ENCODE data around the gene SEC14L1.
"Not testable (repeated sequence)": the region's sequence is repeated elsewhere in the genome, so short reads cannot be mapped to it uniquely, and the experiment has no call there.

Gene SEC14L1

DNA sequence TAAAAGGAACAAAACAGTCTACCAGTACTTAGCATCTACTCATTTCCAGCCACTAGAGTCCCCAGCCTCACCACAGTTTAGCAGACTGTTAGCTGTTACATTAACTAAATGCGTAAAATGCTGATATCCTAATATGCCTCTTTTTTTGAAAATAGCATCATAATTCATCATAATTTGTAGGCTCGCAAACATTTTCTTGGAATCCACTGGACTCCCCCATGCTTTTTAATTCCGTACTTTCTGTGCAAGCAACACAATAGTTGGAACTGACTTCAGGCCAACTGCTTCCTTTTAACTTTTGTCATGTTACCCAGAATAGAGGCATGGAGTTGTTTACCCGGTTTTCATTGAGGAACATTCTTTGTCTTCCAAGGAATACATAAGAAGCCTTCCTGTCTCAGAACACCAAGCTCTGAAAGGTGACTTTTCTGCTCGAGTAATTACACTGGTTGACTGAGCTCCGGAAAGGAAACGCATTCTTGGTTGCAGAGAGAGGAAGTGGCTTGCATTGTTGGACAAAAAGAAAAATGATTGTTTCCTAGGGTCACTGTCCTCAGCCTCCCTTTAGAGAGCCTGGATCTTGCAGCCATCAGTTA is 30.9 kb upstream of the SEC14L1 start:
- no peaks in the 10 kb centered on the region for H3K36me3 ChIP-seq (ENCODE audit: control insufficient read depth in 2 of 2, insufficient read depth in 1 of 2, low read length in 2 of 2)
- H3K27ac ChIP-seq (ENCODE audit: extremely low read depth, low read depth, low read length): no peak overlapping the region
- no peak for TF ChIP-seq ZBTB17 (tag by site-specific recombination; IDR thresholded peaks at IDR 0.05)
- no peak for TF ChIP-seq ZNF664 (tag by site-specific recombination; IDR thresholded peaks at IDR 0.05)
- no peak for TF ChIP-seq ZNF626 (tag by site-specific recombination; IDR thresholded peaks at IDR 0.05)
- TF ChIP-seq, protein P1, sequence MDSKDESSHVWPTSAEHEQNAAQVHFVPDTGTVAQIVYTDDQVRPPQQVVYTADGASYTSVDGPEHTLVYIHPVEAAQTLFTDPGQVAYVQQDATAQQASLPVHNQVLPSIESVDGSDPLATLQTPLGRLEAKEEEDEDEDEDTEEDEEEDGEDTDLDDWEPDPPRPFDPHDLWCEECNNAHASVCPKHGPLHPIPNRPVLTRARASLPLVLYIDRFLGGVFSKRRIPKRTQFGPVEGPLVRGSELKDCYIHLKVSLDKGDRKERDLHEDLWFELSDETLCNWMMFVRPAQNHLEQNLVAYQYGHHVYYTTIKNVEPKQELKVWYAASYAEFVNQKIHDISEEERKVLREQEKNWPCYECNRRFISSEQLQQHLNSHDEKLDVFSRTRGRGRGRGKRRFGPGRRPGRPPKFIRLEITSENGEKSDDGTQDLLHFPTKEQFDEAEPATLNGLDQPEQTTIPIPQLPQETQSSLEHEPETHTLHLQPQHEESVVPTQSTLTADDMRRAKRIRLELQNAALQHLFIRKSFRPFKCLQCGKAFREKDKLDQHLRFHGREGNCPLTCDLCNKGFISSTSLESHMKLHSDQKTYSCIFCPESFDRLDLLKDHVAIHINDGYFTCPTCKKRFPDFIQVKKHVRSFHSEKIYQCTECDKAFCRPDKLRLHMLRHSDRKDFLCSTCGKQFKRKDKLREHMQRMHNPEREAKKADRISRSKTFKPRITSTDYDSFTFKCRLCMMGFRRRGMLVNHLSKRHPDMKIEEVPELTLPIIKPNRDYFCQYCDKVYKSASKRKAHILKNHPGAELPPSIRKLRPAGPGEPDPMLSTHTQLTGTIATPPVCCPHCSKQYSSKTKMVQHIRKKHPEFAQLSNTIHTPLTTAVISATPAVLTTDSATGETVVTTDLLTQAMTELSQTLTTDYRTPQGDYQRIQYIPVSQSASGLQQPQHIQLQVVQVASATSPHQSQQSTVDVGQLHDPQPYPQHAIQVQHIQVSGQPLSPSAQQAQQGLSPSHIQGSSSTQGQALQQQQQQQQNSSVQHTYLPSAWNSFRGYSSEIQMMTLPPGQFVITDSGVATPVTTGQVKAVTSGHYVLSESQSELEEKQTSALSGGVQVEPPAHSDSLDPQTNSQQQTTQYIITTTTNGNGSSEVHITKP (tag by site-specific recombination; IDR thresholded peaks at IDR 0.05): no peak
- no peak for TF ChIP-seq ZNF391 (tag by site-specific recombination; IDR thresholded peaks at IDR 0.05; ENCODE audit: borderline replicate concordance, low read depth)
- no peak for TF ChIP-seq ZSCAN16 (tag by site-specific recombination; IDR thresholded peaks at IDR 0.05)
- no peak for TF ChIP-seq ZNF155 (tag by site-specific recombination; IDR thresholded peaks at IDR 0.05)
- TF ChIP-seq, protein P2, sequence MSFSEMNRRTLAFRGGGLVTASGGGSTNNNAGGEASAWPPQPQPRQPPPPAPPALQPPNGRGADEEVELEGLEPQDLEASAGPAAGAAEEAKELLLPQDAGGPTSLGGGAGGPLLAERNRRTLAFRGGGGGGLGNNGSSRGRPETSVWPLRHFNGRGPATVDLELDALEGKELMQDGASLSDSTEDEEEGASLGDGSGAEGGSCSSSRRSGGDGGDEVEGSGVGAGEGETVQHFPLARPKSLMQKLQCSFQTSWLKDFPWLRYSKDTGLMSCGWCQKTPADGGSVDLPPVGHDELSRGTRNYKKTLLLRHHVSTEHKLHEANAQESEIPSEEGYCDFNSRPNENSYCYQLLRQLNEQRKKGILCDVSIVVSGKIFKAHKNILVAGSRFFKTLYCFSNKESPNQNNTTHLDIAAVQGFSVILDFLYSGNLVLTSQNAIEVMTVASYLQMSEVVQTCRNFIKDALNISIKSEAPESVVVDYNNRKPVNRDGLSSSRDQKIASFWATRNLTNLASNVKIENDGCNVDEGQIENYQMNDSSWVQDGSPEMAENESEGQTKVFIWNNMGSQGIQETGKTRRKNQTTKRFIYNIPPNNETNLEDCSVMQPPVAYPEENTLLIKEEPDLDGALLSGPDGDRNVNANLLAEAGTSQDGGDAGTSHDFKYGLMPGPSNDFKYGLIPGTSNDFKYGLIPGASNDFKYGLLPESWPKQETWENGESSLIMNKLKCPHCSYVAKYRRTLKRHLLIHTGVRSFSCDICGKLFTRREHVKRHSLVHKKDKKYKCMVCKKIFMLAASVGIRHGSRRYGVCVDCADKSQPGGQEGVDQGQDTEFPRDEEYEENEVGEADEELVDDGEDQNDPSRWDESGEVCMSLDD (tag by site-specific recombination; IDR thresholded peaks at IDR 0.05): no peak
- TF ChIP-seq ZNF76 (tag by site-specific recombination; IDR thresholded peaks at IDR 0.05; ENCODE audit: borderline replicate concordance, low read depth): no peak
- TF ChIP-seq ZNF324 (tag by site-specific recombination; IDR thresholded peaks at IDR 0.05): no peak
- TF ChIP-seq ZNF596 (tag by site-specific recombination; IDR thresholded peaks at IDR 0.05): no peak
- TF ChIP-seq, protein P3, sequence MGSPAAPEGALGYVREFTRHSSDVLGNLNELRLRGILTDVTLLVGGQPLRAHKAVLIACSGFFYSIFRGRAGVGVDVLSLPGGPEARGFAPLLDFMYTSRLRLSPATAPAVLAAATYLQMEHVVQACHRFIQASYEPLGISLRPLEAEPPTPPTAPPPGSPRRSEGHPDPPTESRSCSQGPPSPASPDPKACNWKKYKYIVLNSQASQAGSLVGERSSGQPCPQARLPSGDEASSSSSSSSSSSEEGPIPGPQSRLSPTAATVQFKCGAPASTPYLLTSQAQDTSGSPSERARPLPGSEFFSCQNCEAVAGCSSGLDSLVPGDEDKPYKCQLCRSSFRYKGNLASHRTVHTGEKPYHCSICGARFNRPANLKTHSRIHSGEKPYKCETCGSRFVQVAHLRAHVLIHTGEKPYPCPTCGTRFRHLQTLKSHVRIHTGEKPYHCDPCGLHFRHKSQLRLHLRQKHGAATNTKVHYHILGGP (tag by site-specific recombination; IDR thresholded peaks at IDR 0.05): no peak
- no peak for TF ChIP-seq ZNF416 (tag by site-specific recombination; IDR thresholded peaks at IDR 0.05)
- no peak for TF ChIP-seq ZNF169 (tag by site-specific recombination; IDR thresholded peaks at IDR 0.05)
- TF ChIP-seq ZNF274 (IDR thresholded peaks at IDR 0.05; ENCODE audit: low read length): no peak
- TF ChIP-seq ZNF274 (tag by site-specific recombination; IDR thresholded peaks at IDR 0.05; ENCODE audit: borderline replicate concordance): no peak
- ChIA-PET CTCF (interaction anchor here (0.6 to 1.2 kb wide), 3 partner anchors 21 to 134 kb away, joined by 3 to 4 read pairs (median 3); no protein-coding TSS in a partner anchor), POLR2A (no interaction called here)
- no peak overlapping the region for H3K4me3 ChIP-seq (ENCODE audit: low read depth, low read length)
- H3K4me1 ChIP-seq (ENCODE audit: control insufficient read depth, insufficient read depth, low read length): no peaks in the 10 kb centered on the region
- no peaks in the 10 kb centered on the region for H3K9me3 ChIP-seq (ENCODE audit: control insufficient read depth, insufficient read depth, low read depth, low read length)

DNA sequence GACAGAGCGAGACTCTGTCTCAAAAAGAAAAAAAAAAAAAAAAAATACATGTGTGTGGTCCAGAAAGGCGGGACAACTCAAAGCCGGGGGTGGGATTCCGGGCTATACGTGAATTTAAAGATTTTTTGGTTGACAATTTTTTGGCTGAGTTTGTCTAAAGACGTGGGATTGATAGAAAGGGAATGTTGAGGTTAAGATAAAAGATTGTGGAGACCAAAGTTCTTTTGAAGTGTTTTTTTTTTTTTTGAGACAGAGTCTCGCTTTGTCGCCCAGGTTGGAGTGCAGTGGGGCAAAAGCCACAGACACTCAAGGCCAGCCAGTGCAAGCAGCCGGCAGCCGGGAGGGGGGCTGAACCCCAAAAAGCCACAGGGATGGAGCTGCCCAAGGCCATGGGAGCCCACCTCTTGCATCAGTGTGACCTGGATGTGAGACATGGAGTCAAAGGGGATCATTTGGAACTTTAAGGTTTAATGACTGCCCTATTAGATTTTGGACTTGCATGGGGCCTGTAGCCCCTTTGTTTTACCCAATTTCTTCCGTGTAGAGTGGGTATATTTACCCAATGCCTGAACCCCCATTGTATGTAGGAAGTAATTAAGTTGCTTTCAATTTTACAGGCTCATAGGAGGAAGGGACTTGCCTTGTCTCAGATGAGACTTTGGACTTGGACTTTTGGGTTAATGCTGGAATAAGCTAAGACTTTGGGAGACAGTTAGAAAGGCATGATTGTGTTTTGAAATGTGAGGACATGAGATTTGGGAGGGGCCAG is 29.4 kb upstream of the SEC14L1 start:
- CTCF ChIA-PET; H3K4me1 ChIP-seq (ENCODE audit: control insufficient read depth, insufficient read depth, low read length); POLR2A ChIA-PET; H3K9me3 ChIP-seq (ENCODE audit: control insufficient read depth, insufficient read depth, low read depth, low read length); H3K36me3 ChIP-seq (ENCODE audit: control insufficient read depth in 2 of 2, insufficient read depth in 1 of 2, low read length in 2 of 2); H3K4me3 ChIP-seq (ENCODE audit: low read depth, low read length); H3K27ac ChIP-seq (ENCODE audit: extremely low read depth, low read depth, low read length): not testable (repeated sequence)
